RPMI8226 (cell line): ENCODE results near the gene PPP4R3B.

ENCODE experiments used
- DNase-seq: peaks from one replicate; pipeline ENCODE4 v3.0.0-alpha.2; 2015

PPP4R3B gene

DNA sequence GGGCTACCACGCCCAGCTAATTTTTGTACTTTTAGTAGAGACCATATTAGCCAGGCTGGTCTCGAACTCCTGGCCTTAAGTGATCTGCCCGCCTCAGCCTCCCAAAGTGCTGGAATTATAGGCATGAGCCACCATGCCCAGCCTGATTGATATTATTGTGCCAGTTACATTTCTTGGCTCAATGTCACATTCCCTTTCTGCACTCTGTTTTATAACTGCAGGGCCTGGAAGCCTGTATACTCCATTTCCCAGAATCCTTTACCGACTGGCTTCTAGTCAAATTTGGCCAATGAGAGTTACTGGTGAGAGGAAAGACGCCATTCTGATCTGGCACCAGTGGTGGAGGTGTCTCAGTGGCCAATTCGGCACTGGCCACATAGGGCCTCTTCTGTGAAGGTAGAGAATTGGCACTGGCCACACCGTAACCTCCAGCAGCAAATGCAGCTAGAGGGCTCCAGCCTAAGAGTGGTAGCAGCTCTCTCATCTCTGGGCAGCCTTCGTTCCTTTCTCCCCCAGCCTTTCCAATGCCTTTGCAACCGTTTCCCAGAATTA lies 114.8 kb downstream of the PPP4R3B start:
- no peak for DNase-seq

DNA sequence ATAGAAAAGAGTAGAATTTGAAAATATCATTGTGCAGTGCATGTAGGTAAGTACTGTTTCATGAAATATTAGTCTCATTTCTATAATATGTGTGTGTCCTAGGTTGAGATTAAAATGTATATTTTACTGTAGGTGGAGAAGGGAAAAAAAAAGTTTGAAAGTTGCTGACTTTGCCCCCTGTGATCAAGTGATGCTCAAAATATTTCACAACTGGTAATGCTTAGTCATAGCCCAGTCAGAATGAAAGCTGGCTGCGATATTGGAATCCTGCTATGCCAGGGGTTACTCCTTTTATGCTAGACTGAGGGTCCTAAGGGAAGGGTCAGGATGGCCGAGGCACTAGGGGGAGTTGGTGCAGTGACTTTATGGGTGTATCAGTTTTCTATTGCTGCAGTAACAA lies 117.4 kb downstream of the PPP4R3B start:
- DNase-seq = no peak

DNA sequence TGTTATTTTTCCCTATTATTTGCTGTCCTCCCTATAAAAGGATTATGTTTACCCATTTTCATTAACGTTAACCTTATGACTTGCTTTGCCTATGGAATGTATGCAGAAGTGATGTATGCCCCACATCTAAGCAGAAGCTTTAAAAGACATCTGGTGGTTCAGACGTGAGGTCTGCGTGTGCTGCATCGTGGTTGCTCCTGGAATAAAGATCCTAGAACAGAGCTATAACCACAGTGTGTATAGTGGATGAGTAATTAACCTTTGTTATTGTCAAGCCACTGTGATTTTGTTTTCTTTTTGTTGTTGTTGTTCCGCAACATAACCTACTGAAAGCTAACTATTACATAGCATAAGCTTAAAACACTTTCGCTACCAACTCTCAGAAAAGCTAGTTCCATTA lies 118.8 kb downstream of the PPP4R3B start:
- DNase-seq = no peak
